OCI-LY7 (cell line): ENCODE measurements around the gene CFAP54. TPM values are rescaled to one million over a fixed set of nuclear protein-coding genes. Genes with fewer than 3 reads are reported as not detected.

Experiments
- Bru-seq: library from RNA; stranded (reverse); fragments of 400-500 nt; gene quantifications from one replicate; lab custom pipeline; 2021; lab: Mats Ljungman, UMichigan
- BruChase-seq, 2 experiments: library from RNA; stranded (reverse); fragments of 400-500 nt; gene quantifications; one replicate each; lab custom pipeline; 2021; lab: Mats Ljungman, UMichigan
- BruUV-seq: library from RNA; stranded (reverse); fragments of 400-500 nt; replicated peaks from 2 replicates; lab custom pipeline; 2021; lab: Mats Ljungman, UMichigan
- CTCF ChIA-PET: fragments of 300-600 bp; sonication (Branson Sonifier 250); formaldehyde crosslinking; loops from one replicate; lab custom pipeline; 2022; ENCODE audit warnings: antibody characterized with exemption; ENCODE audit not compliant: unreplicated experiment; lab: Charles Lee
- POLR2A ChIA-PET: fragments of 300-600 bp; sonication (Branson Sonifier 250); formaldehyde crosslinking; loops from one replicate; lab custom pipeline; 2022; ENCODE audit warnings: antibody characterized with exemption; lab: Charles Lee
- DNase-seq: peaks from one replicate; pipeline ENCODE4 v3.0.0-alpha.2; 2015; ENCODE audit warnings: low spot score
- H2AFZ ChIP-seq: fragments of 200-600 bp; sonication (generic), shearing (Covaris generic); 2 replicates; pipeline ENCODE4 v1.6.1; 2014; ENCODE audit warnings: mild to moderate bottlenecking, antibody characterized with exemption, low read length, moderate library complexity
- H3K27ac ChIP-seq: fragments of 200-600 bp; sonication (generic); 2 replicates; pipeline ENCODE4 v1.5.1; 2014; ENCODE audit warnings: mixed run types, low read depth, mild to moderate bottlenecking, moderate library complexity, low read length, inconsistent platforms; ENCODE audit not compliant: poor library complexity, severe bottlenecking
- H3K36me3 ChIP-seq: fragments of 200-600 bp; sonication (generic); 2 replicates; pipeline ENCODE4 v1.6.1; 2014; ENCODE audit warnings: mild to moderate bottlenecking, antibody characterized with exemption, low read length, moderate library complexity, mixed read lengths; ENCODE audit not compliant: insufficient read depth
- H3K4me1 ChIP-seq: fragments of 200-600 bp; sonication (generic); 2 replicates; pipeline ENCODE4 v1.5.1; 2014; ENCODE audit warnings: mild to moderate bottlenecking, low read length; ENCODE audit not compliant: insufficient read depth, poor library complexity, severe bottlenecking
- H3K4me2 ChIP-seq: fragments of 200-600 bp; sonication (generic); 2 replicates; pipeline ENCODE4 v1.6.1; 2014; ENCODE audit warnings: mild to moderate bottlenecking, low read length
- H3K4me3 ChIP-seq: fragments of 200-600 bp; sonication (generic); 2 replicates; pipeline ENCODE4 v1.5.1; 2014; ENCODE audit warnings: mild to moderate bottlenecking, low read depth, low read length; ENCODE audit not compliant: poor library complexity, severe bottlenecking
- H3K79me2 ChIP-seq: fragments of 200-600 bp; sonication (generic); 2 replicates; pipeline ENCODE4 v1.6.1; 2016; ENCODE audit warnings: low read depth, mild to moderate bottlenecking, low read length, moderate library complexity, mixed read lengths; ENCODE audit not compliant: insufficient read depth
- H3K9me2 ChIP-seq: fragments of 200-600 bp; sonication (generic); 2 replicates; pipeline ENCODE4 v1.6.1; 2016; ENCODE audit warnings: mild to moderate bottlenecking, low read length, mixed read lengths; ENCODE audit not compliant: insufficient read depth
- H3K9me3 ChIP-seq: fragments of 200-600 bp; sonication (generic); 2 replicates; pipeline ENCODE4 v1.6.1; 2014; ENCODE audit warnings: mild to moderate bottlenecking, mixed run types, low read length, mixed read lengths
- H4K20me1 ChIP-seq: fragments of 200-600 bp; sonication (generic); 2 replicates; pipeline ENCODE4 v1.6.1; 2014; ENCODE audit warnings: mild to moderate bottlenecking, antibody characterized with exemption, low read length, moderate library complexity, mixed read lengths; ENCODE audit not compliant: insufficient read depth
- CTCF ChIP-seq: fragments of 200-600 bp; sonication (generic); conservative IDR thresholded peaks from 2 replicates; pipeline ENCODE4 v1.5.1; 2014; ENCODE audit warnings: mild to moderate bottlenecking, antibody characterized with exemption, low read length, moderate library complexity, mixed read lengths
- EZH2phosphoT487 ChIP-seq: fragments of 200-600 bp; sonication (generic); IDR thresholded peaks from 2 replicates; pipeline ENCODE4 v1.6.1; 2018; ENCODE audit warnings: low read depth, borderline replicate concordance, mild to moderate bottlenecking, mixed run types, antibody characterized with exemption, low read length, moderate library complexity, mixed read lengths
- intact Hi-C: fragments of 100-400 bp; cut with micrococcal nuclease; formaldehyde crosslinking; loops from one replicate; pipeline ENCODE4 v1.10.0; 2022; ENCODE audit not compliant: unreplicated experiment
- long read RNA-seq: library from polyadenylated mRNA; stranded (forward); transcript quantifications from one replicate; pipeline ENCODE4 v2.0.0, GENCODE V29; 2022
- total RNA-seq, 2 experiments: library from RNA; depleted of rRNA in 1 of 2; stranded (reverse); fragments of >200 nt in 1 of 2; shearing (Covaris generic) in 1 of 2; gene quantifications; 2 replicates each; pipeline ENCODE4 v1.2.3, GENCODE V29; 2014 to 2022

The CFAP54 gene
- total RNA-seq (2014; rRNA removed; shearing (Covaris generic)): not detected in 2 replicates
- 0.53 TPM in 1 of 2 replicates, not detected in the other for total RNA-seq (2022)
- Bru-seq, nascent RNA: percentile 6 among the genes with signal in this experiment
- BruChase-seq, experiment 1, labeled RNA remaining after a 6-hour chase: percentile 1 among the genes with signal in this experiment
- percentile 2 among the genes with signal in this experiment for BruChase-seq, experiment 2, labeled RNA remaining after a 2-hour chase
- long read RNA-seq: 0 reads

GRCh38 chr12:96489392-96490056 lies at the start of gene CFAP54:
Gene CFAP54 (plus strand): TSS chr12:96489577. CDS start chr12:96489610, 33 bp downstream.
- Histone ChIP-seq H3K27ac (no peak within 1 kb of the TSS), H3K9me2 (no peaks in the 10 kb centered on the region), H3K36me3 (no peaks in the 10 kb centered on the region), H3K4me1 (peaks cover 17% of the 10 kb centered on the region), H3K79me2 (no peaks in the 10 kb centered on the region), H3K4me2 (peak within 1 kb of the TSS; percentile 82), H4K20me1 (no peaks in the 10 kb centered on the region), H3K9me3 (no peaks in the 10 kb centered on the region), H3K4me3 (peak within 1 kb of the TSS; percentile 70), H2AFZ (peak within 1 kb of the TSS; percentile 93)
- intact Hi-C loops: loop anchor here (1.0 kb wide), 1 partner anchor 27 kb away; no protein-coding TSS in a partner anchor
- no TSS peak for BruUV-seq
- ChIA-PET POLR2A (interaction anchor here (0.7 to 1.1 kb wide), 4 partner anchors 12 to 163 kb away, joined by 3 to 4 read pairs (median 4); no protein-coding TSS in a partner anchor), CTCF (interaction anchor here (0.6 kb wide), 2 partner anchors 47 to 489 kb away, joined by 3 read pairs; no protein-coding TSS in a partner anchor)
- TF ChIP-seq CTCF (peak; percentile 90), EZH2phosphoT487 (no peak)
- peak; percentile 91 for DNase-seq

- H3K9me2 ChIP-seq: no peaks in the 10 kb centered on the region
- H4K20me1 ChIP-seq: no peaks in the 10 kb centered on the region
- no peak for DNase-seq
- H2AFZ ChIP-seq: no peak overlapping the region
- ChIA-PET POLR2A (interaction anchor here (0.7 kb wide), 1 partner anchor 1709 kb away, joined by 4 read pairs; no protein-coding TSS in a partner anchor), CTCF (no interaction called here)
- BruUV-seq: no TSS peak
- H3K4me2 ChIP-seq: no peak overlapping the region
- intact Hi-C loops: no loop called here
- H3K36me3 ChIP-seq: no peaks in the 10 kb centered on the region
- H3K4me1 ChIP-seq: peaks cover 17% of the 10 kb centered on the region
- H3K9me3 ChIP-seq: no peaks in the 10 kb centered on the region
- TF ChIP-seq EZH2phosphoT487 (no peak), CTCF (no peak)
- H3K79me2 ChIP-seq: no peaks in the 10 kb centered on the region
- H3K4me3 ChIP-seq: no peak overlapping the region
- no peak overlapping the region for H3K27ac ChIP-seq
Observed at GRCh38 chr12:96441816-96442215, 47.6 kb upstream of the CFAP54 start.
